H9 (cell line): ENCODE measurements around the gene CD81. TPM values are rescaled to one million over a fixed set of nuclear protein-coding genes. Genes with fewer than 3 reads are reported as not detected.

ENCODE experiments used
- DNase-seq: peaks from one replicate; pipeline ENCODE4 v3.0.0-alpha.2; 2017
- H2AFZ ChIP-seq: one replicate; pipeline ENCODE4 v1.6.1; 2013; ENCODE audit warnings: mild to moderate bottlenecking, low read length, control low read depth, moderate library complexity
- H2AK5ac ChIP-seq: 2 replicates; pipeline ENCODE4 v1.6.1; 2013; ENCODE audit warnings: low read length, control low read depth, mixed read lengths; ENCODE audit not compliant: insufficient read length
- H2BK120ac ChIP-seq: one replicate; pipeline ENCODE4 v1.6.1; 2013; ENCODE audit warnings: low read depth, mild to moderate bottlenecking, low read length, control low read depth, inconsistent platforms; ENCODE audit not compliant: poor library complexity, severe bottlenecking
- H2BK12ac ChIP-seq: 2 replicates; pipeline ENCODE4 v1.6.1; 2013; ENCODE audit warnings: low read length, control low read depth, mixed read lengths, low read depth; ENCODE audit not compliant: insufficient read length
- H2BK15ac ChIP-seq: 2 replicates; pipeline ENCODE4 v1.6.1; 2013; ENCODE audit warnings: low read depth, low read length, control low read depth
- H2BK20ac ChIP-seq: one replicate; pipeline ENCODE4 v1.6.1; 2013; ENCODE audit warnings: low read depth, mild to moderate bottlenecking, low read length, control low read depth, inconsistent platforms; ENCODE audit not compliant: poor library complexity, severe bottlenecking
- H2BK5ac ChIP-seq: 2 replicates; pipeline ENCODE4 v1.6.1; 2013; ENCODE audit warnings: low read length, control low read depth, mixed read lengths; ENCODE audit not compliant: insufficient read length
- H3K14ac ChIP-seq: 2 replicates; pipeline ENCODE4 v1.6.1; 2013; ENCODE audit warnings: low read length, control low read depth; ENCODE audit not compliant: insufficient read depth
- H3K18ac ChIP-seq: 2 replicates; pipeline ENCODE4 v1.6.1; 2013; ENCODE audit warnings: low read depth, mild to moderate bottlenecking, mixed read lengths, low read length, control low read depth; ENCODE audit not compliant: insufficient read length
- H3K23ac ChIP-seq: 2 replicates; pipeline ENCODE4 v1.6.1; 2013; ENCODE audit warnings: low read length, control low read depth, mixed read lengths, low read depth; ENCODE audit not compliant: insufficient read length
- H3K23me2 ChIP-seq: 2 replicates; pipeline ENCODE4 v1.6.1; 2013; ENCODE audit warnings: low read depth, mild to moderate bottlenecking, mixed read lengths, low read length, control low read depth; ENCODE audit not compliant: insufficient read length, poor library complexity, severe bottlenecking
- H3K27ac ChIP-seq: 2 replicates; pipeline ENCODE4 v1.5.1; 2013; ENCODE audit warnings: low read length, control low read depth, mixed read lengths, low read depth; ENCODE audit not compliant: insufficient read length
- H3K27me3 ChIP-seq: 2 replicates; pipeline ENCODE4 v1.6.1; 2013; ENCODE audit warnings: low read length, control low read depth, inconsistent platforms; ENCODE audit not compliant: insufficient read depth
- H3K4ac ChIP-seq: 2 replicates; pipeline ENCODE4 v1.6.1; 2013; ENCODE audit warnings: low read depth, mild to moderate bottlenecking, control low read depth, inconsistent platforms, low read length, moderate library complexity
- H3K4me1 ChIP-seq: 2 replicates; pipeline ENCODE4 v1.6.1; 2013; ENCODE audit warnings: low read length, control low read depth, inconsistent platforms; ENCODE audit not compliant: insufficient read depth
- H3K4me2 ChIP-seq: 2 replicates; pipeline ENCODE4 v1.6.1; 2013; ENCODE audit warnings: low read length, control low read depth, mixed read lengths; ENCODE audit not compliant: insufficient read length, insufficient read depth
- H3K56ac ChIP-seq: 2 replicates; pipeline ENCODE4 v1.6.1; 2013; ENCODE audit warnings: low read depth, mild to moderate bottlenecking, mixed read lengths, low read length, control low read depth; ENCODE audit not compliant: insufficient read length
- H3K79me1 ChIP-seq: 2 replicates; pipeline ENCODE4 v1.6.1; 2013; ENCODE audit warnings: low read depth, mild to moderate bottlenecking, moderate library complexity, low read length, control low read depth, inconsistent platforms; ENCODE audit not compliant: insufficient read depth, poor library complexity, severe bottlenecking
- H3K79me2 ChIP-seq: 2 replicates; pipeline ENCODE4 v1.6.1; 2013; ENCODE audit warnings: low read length, control low read depth, inconsistent platforms; ENCODE audit not compliant: insufficient read depth
- H3K9ac ChIP-seq: 2 replicates; pipeline ENCODE4 v1.6.1; 2013; ENCODE audit warnings: low read length, control low read depth, mixed read lengths; ENCODE audit not compliant: insufficient read length; ENCODE audit errors: extremely low read depth
- H3K9me3 ChIP-seq: one replicate; pipeline ENCODE4 v1.6.1; 2013; ENCODE audit warnings: low read depth, low read length, inconsistent platforms; ENCODE audit not compliant: control insufficient read depth
- H3T11ph ChIP-seq: one replicate; pipeline ENCODE4 v1.6.1; 2013; ENCODE audit warnings: mild to moderate bottlenecking, low read length, control low read depth, inconsistent platforms
- H4K20me1 ChIP-seq: one replicate; pipeline ENCODE4 v1.6.1; 2013; ENCODE audit not compliant: control insufficient read depth, insufficient read length, insufficient read depth
- H4K5ac ChIP-seq: 2 replicates; pipeline ENCODE4 v1.6.1; 2013; ENCODE audit warnings: low read depth, mild to moderate bottlenecking, mixed read lengths, low read length, control low read depth; ENCODE audit not compliant: insufficient read length
- H4K8ac ChIP-seq: replicated peaks from 2 replicates; pipeline ENCODE4 v1.6.1; 2013; ENCODE audit warnings: low read length, control low read depth, mixed read lengths, low read depth; ENCODE audit not compliant: insufficient read length
- H4K91ac ChIP-seq: 2 replicates; pipeline ENCODE4 v1.6.1; 2013; ENCODE audit warnings: low read depth, mild to moderate bottlenecking, moderate library complexity, mixed read lengths, low read length, control low read depth; ENCODE audit not compliant: insufficient read length
- H3K27ac Mint-ChIP-seq, 3 experiments: 2 replicates in 2 of 3; 3 replicates in 1 of 3; pipeline ENCODE4 v1.8.0; 2020 to 2021; ENCODE audit warnings: mixed read lengths in 3 of 3, mild to moderate bottlenecking in 1 of 3, moderate library complexity in 1 of 3
- H3K27me3 Mint-ChIP-seq: 2 replicates; pipeline ENCODE4 v1.8.0; 2021; ENCODE audit warnings: low read depth, mild to moderate bottlenecking, moderate library complexity, mixed read lengths
- H3K36me3 Mint-ChIP-seq, 3 experiments: 2 replicates in 2 of 3; 3 replicates in 1 of 3; pipeline ENCODE4 v1.8.0; 2020 to 2021; ENCODE audit warnings: low read depth in 3 of 3, mixed read lengths in 3 of 3; ENCODE audit not compliant: insufficient read depth in 1 of 3
- H3K4me1 Mint-ChIP-seq, 2 experiments: 2 replicates each; pipeline ENCODE4 v1.8.0; 2020; ENCODE audit warnings: mixed read lengths in 2 of 2
- H3K4me3 Mint-ChIP-seq, 2 experiments: 2 replicates in 1 of 2; 3 replicates in 1 of 2; pipeline ENCODE4 v1.8.0; 2020 to 2021; ENCODE audit warnings: mild to moderate bottlenecking in 2 of 2, mixed read lengths in 2 of 2, moderate library complexity in 1 of 2
- H3K9me3 Mint-ChIP-seq, 2 experiments: 2 replicates in 1 of 2; 3 replicates in 1 of 2; pipeline ENCODE4 v1.8.0; 2020; ENCODE audit warnings: mild to moderate bottlenecking in 2 of 2, mixed read lengths in 2 of 2, moderate library complexity in 1 of 2
- WGBS: extraction: QIAGEN DNeasy Blood & Tissue Kit; methylation state at CpG from one replicate; pipeline ENCODE4 v1.1.7; 2013; ENCODE audit warnings: missing lambda C conversion rate, low lambda C conversion rate, mixed read lengths; ENCODE audit not compliant: insufficient read length; ENCODE audit errors: extremely low coverage; 5-methylcytosine and 5-hydroxymethylcytosine counted together
- total RNA-seq: library from RNA; stranded (reverse); gene quantifications from 2 replicates; pipeline ENCODE4 v1.2.1, GENCODE V29; 2021
- TF ChIP-seq, protein P1 (sequence below): fragments of 200-600 bp; sonication (generic); conservative IDR thresholded peaks from 3 replicates; pipeline ENCODE4 v1.8.0; 2021; ENCODE audit warnings: antibody characterized with exemption, mild to moderate bottlenecking

Gene CD81
- total RNA-seq, 1 experiment from 2014 or later, result 246 TPM

DNA sequence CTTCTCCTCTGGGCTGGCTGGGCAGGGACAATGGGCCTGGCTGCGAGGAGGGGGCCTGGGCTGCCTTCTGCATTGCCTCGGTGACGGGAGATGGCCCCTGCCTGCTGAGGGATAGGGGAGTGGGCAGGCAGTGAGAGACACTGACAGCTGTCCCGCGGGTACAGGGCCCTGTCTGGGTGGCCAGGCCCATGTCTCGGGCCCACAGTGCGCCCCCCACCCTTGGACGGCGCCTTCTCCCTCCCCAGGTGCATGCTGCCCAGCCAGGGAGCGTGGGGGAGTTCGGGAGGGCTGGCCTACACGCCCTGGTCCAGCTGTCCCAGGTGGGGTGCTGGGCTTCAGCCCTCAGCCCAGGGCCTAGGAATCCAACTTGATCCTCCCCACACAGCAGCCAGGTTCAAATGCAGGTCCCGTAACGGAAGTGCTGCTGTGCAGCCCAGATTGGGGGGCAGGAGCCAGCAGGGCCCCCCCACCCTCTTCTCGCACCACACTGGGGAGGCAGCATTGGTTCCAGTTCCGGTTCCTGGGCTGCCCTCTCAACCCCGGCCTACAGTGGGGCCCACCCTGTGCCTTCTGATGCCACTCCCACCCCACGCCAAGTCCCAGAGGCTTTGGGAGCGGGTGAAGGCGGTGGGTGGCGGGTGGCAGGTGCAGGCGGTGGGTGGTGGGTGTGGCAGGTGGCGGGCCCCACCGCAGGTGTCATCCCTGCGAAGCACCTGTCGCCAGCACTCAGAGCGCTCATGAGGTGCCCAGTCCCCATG, 16.2 kb downstream of the CD81 start:
- Mint-ChIP-seq H3K27ac (no peak overlapping the region), H3K27me3 (no peaks in the 10 kb centered on the region), H3K36me3 (peaks cover 4 to 23% (median 18%) of the 10 kb centered on the region in 3 experiments), H3K9me3 (no peaks in the 10 kb centered on the region), H3K4me1 (peaks cover 16 to 19% of the 10 kb centered on the region in 2 experiments), H3K4me3 (no peak overlapping the region)
- Histone ChIP-seq H2AFZ (no peak overlapping the region), H3K4ac (no peak overlapping the region), H3K79me1 (peaks cover 8% of the 10 kb centered on the region), H3K27ac (no peak overlapping the region), H3K56ac (no peak overlapping the region), H2AK5ac (no peak overlapping the region), H2BK20ac (no peak overlapping the region), H2BK12ac (no peak overlapping the region), H3K14ac (no peak overlapping the region), H3K9ac (no peak overlapping the region), H2BK5ac (no peak overlapping the region), H3K9me3 (no peaks in the 10 kb centered on the region), H3K23ac (no peak overlapping the region), H2BK120ac (no peak overlapping the region), H4K20me1 (peaks cover 3% of the 10 kb centered on the region), H3K79me2 (peaks cover 4% of the 10 kb centered on the region; the same call in 1 of the 2 replicates), H3K27me3 (no peaks in the 10 kb centered on the region), H4K8ac (no peak overlapping the region), H4K5ac (no peak overlapping the region), H4K91ac (no peak overlapping the region), H3K4me2 (no peak overlapping the region), H2BK15ac (no peak overlapping the region), H3K23me2 (no peaks in the 10 kb centered on the region), H3K4me1 (no peaks in the 10 kb centered on the region; the same call in 1 of the 2 replicates), H3K18ac (no peak overlapping the region), H3T11ph (no peak overlapping the region)
- DNase-seq, result no peak
- TF ChIP-seq, protein P1, sequence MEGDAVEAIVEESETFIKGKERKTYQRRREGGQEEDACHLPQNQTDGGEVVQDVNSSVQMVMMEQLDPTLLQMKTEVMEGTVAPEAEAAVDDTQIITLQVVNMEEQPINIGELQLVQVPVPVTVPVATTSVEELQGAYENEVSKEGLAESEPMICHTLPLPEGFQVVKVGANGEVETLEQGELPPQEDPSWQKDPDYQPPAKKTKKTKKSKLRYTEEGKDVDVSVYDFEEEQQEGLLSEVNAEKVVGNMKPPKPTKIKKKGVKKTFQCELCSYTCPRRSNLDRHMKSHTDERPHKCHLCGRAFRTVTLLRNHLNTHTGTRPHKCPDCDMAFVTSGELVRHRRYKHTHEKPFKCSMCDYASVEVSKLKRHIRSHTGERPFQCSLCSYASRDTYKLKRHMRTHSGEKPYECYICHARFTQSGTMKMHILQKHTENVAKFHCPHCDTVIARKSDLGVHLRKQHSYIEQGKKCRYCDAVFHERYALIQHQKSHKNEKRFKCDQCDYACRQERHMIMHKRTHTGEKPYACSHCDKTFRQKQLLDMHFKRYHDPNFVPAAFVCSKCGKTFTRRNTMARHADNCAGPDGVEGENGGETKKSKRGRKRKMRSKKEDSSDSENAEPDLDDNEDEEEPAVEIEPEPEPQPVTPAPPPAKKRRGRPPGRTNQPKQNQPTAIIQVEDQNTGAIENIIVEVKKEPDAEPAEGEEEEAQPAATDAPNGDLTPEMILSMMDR, result no peak
- no CpG with 5 or more reads among the region's 27 CpGs for WGBS
